OCI-LY7 (cell line): ENCODE results near the gene ARPC1B.

Source experiments
- CTCF ChIP-seq: fragments of 200-600 bp; sonication (generic); conservative IDR thresholded peaks from 2 replicates; pipeline ENCODE4 v1.5.1; 2014; ENCODE audit warnings: mild to moderate bottlenecking, antibody characterized with exemption, low read length, moderate library complexity, mixed read lengths
- EZH2phosphoT487 ChIP-seq: fragments of 200-600 bp; sonication (generic); IDR thresholded peaks from 2 replicates; pipeline ENCODE4 v1.6.1; 2018; ENCODE audit warnings: low read depth, borderline replicate concordance, mild to moderate bottlenecking, mixed run types, antibody characterized with exemption, low read length, moderate library complexity, mixed read lengths

- no peak for TF ChIP-seq CTCF
- TF ChIP-seq EZH2phosphoT487, result no peak
Measured at GRCh38 chr7:99383791-99384370, 9.4 kb downstream of the ARPC1B start.
